PC-3 (cell line): ENCODE results near the gene ZNF14. TPM values are rescaled to one million over a fixed set of nuclear protein-coding genes. Genes with fewer than 3 reads are reported as not detected.

Experiments
- ATAC-seq: fragments of 200-7000 bp; cut with Tn5 transposase; 2 replicates; pipeline ENCODE4 v1.9.1; 2020; ENCODE audit warnings: mild to moderate bottlenecking, moderate library complexity
- BruUV-seq: library from RNA; stranded (reverse); fragments of 400-500 nt; replicated peaks from 2 replicates; lab custom pipeline; 2021; lab: Mats Ljungman, UMichigan
- CTCF ChIA-PET: fragments of 300-600 bp; sonication (Branson Sonifier 250); formaldehyde crosslinking; loops from one replicate; lab custom pipeline; 2022; ENCODE audit warnings: antibody characterized with exemption; lab: Charles Lee
- POLR2A ChIA-PET: fragments of 300-600 bp; sonication (Branson Sonifier 250); formaldehyde crosslinking; loops from one replicate; lab custom pipeline; 2022; ENCODE audit warnings: antibody characterized with exemption; ENCODE audit not compliant: unreplicated experiment; lab: Charles Lee
- DNase-seq: peaks from one replicate; pipeline ENCODE4 v3.0.0-alpha.2; 2015
- H2AFZ ChIP-seq: fragments of 300-600 bp; sonication (generic); 2 replicates; pipeline ENCODE4 v1.6.0; 2016; ENCODE audit warnings: antibody characterized with exemption, low read length
- H3F3A ChIP-seq: fragments of 300-600 bp; sonication (generic); one replicate; pipeline ENCODE4 v1.6.0; 2017; ENCODE audit warnings: antibody characterized with exemption, low read length, control low read depth, mild to moderate bottlenecking; ENCODE audit not compliant: unreplicated experiment
- H3K27ac ChIP-seq: fragments of 300-600 bp; sonication (generic); 2 replicates; pipeline ENCODE4 v1.5.1; 2016; ENCODE audit warnings: mild to moderate bottlenecking, low read length
- H3K27me3 ChIP-seq: fragments of 300-600 bp; sonication (generic); 2 replicates; pipeline ENCODE4 v1.6.1; 2016; ENCODE audit warnings: low read length, mixed read lengths
- H3K36me3 ChIP-seq: fragments of 300-600 bp; sonication (generic); 2 replicates; pipeline ENCODE4 v1.6.1; 2016; ENCODE audit warnings: low read depth, mixed run types, low read length, mixed read lengths
- H3K4me1 ChIP-seq: fragments of 300-600 bp; sonication (generic); 2 replicates; pipeline ENCODE4 v1.5.1; 2016; ENCODE audit warnings: low read length; ENCODE audit not compliant: insufficient read depth
- H3K4me2 ChIP-seq: fragments of 300-600 bp; sonication (generic); 2 replicates; pipeline ENCODE4 v1.6.0; 2016; ENCODE audit warnings: low read length
- H3K4me3 ChIP-seq: fragments of 300-600 bp; sonication (generic); 2 replicates; pipeline ENCODE4 v1.5.1; 2016; ENCODE audit warnings: mild to moderate bottlenecking, low read length, mixed read lengths
- H3K79me2 ChIP-seq: fragments of 300-600 bp; sonication (generic); 2 replicates; pipeline ENCODE4 v1.6.1; 2017; ENCODE audit warnings: low read length, mixed read lengths
- H3K9ac ChIP-seq: fragments of 300-600 bp; sonication (generic); 2 replicates; pipeline ENCODE4 v1.6.0; 2016; ENCODE audit warnings: mild to moderate bottlenecking, low read length
- H3K9me2 ChIP-seq: fragments of 300-600 bp; sonication (generic); replicated peaks from 2 replicates; pipeline ENCODE4 v1.6.1; 2016; ENCODE audit warnings: mixed run types, low read length, mixed read lengths
- H3K9me3 ChIP-seq: fragments of 300-600 bp; sonication (generic); 2 replicates; pipeline ENCODE4 v1.6.1; 2016; ENCODE audit warnings: low read length, mixed read lengths
- H4K20me1 ChIP-seq: fragments of 300-600 bp; sonication (generic); 2 replicates; pipeline ENCODE4 v1.6.1; 2016; ENCODE audit warnings: low read length, mixed read lengths
- EZH2 ChIP-seq: fragments of 300-600 bp; sonication (generic); IDR thresholded peaks from one replicate; pipeline ENCODE4 v1.6.1; 2017; ENCODE audit warnings: antibody characterized with exemption, mild to moderate bottlenecking, low read length; ENCODE audit not compliant: unreplicated experiment
- EZH2phosphoT487 ChIP-seq: fragments of 300-600 bp; sonication (generic); IDR thresholded peaks from 2 replicates; pipeline ENCODE4 v1.6.1; 2018; ENCODE audit warnings: mild to moderate bottlenecking, antibody characterized with exemption, low read length, borderline replicate concordance
- intact Hi-C: fragments of 100-400 bp; cut with micrococcal nuclease; formaldehyde crosslinking; loops from 2 replicates; pipeline ENCODE4 v1.9.0; 2023
- total RNA-seq: library from RNA; depleted of rRNA; stranded (reverse); fragments of >200 nt; gene quantifications from 2 replicates; pipeline ENCODE4 v1.2.3, GENCODE V29; 2014
- TF ChIP-seq, protein P1 (sequence below): fragments of 300-600 bp; sonication (generic); conservative IDR thresholded peaks from 2 replicates; pipeline ENCODE4 v1.5.1; 2017; ENCODE audit warnings: antibody characterized with exemption, low read depth, mild to moderate bottlenecking, low read length

ZNF14 gene
- total RNA-seq, 1 experiment from 2014 or later, result 3.0 TPM

DNA sequence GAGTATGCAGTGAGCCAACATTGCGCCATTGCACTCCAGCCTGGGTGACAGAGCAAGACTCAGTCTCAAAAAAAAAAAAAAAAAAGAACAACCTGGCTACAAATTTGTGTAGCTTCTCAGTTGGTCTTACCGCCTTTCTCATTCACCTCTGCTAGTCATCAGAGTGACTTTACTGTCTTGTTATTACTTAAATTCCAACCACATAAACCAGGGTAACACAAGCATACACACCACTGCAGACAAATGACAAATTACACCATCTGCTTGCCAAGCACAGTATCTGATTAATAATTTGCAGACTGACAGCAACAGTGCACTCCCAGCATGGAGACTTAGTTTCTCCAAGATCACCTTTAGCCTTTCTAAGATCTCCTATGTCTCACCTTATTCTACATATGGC is 11.0 kb downstream of the ZNF14 start:
- peaks cover 39% of the 10 kb centered on the region for H3K79me2 ChIP-seq
- CTCF ChIA-PET, result no interaction called here

DNA sequence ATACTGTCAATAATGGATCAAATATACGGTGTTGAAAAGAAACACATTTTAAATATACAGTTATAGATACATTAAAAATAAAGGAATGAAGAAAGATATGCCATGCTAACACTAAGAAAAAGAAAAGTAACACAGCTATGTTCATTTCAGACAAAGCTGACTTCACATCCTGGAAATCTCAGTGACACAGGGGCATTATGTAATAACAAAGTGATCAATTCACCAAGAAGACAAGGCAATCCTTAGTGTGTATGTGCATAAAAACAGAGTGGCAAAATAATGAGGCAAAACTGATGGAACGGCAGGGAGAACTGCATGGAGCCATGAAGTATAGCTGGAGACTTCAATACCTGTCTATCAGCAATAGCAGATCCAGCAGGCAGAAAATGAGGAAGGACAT is 13.1 kb downstream of the ZNF14 start:
- Histone ChIP-seq H3K4me1 (no peaks in the 10 kb centered on the region), H2AFZ (no peak overlapping the region), H3K4me3 (no peak overlapping the region), H3F3A (no peaks in the 10 kb centered on the region), H4K20me1 (no peaks in the 10 kb centered on the region), H3K27me3 (no peaks in the 10 kb centered on the region), H3K79me2 (peaks cover 42% of the 10 kb centered on the region), H3K9ac (no peak overlapping the region), H3K9me3 (peaks cover 55% of the 10 kb centered on the region), H3K9me2 (no peaks in the 10 kb centered on the region), H3K36me3 (peaks cover 66% of the 10 kb centered on the region), H3K27ac (no peak overlapping the region), H3K4me2 (no peak overlapping the region)
- TF ChIP-seq EZH2, result no peak
- no peak for TF ChIP-seq EZH2phosphoT487
- TF ChIP-seq, protein P1, sequence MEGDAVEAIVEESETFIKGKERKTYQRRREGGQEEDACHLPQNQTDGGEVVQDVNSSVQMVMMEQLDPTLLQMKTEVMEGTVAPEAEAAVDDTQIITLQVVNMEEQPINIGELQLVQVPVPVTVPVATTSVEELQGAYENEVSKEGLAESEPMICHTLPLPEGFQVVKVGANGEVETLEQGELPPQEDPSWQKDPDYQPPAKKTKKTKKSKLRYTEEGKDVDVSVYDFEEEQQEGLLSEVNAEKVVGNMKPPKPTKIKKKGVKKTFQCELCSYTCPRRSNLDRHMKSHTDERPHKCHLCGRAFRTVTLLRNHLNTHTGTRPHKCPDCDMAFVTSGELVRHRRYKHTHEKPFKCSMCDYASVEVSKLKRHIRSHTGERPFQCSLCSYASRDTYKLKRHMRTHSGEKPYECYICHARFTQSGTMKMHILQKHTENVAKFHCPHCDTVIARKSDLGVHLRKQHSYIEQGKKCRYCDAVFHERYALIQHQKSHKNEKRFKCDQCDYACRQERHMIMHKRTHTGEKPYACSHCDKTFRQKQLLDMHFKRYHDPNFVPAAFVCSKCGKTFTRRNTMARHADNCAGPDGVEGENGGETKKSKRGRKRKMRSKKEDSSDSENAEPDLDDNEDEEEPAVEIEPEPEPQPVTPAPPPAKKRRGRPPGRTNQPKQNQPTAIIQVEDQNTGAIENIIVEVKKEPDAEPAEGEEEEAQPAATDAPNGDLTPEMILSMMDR, result no peak
- ChIA-PET POLR2A (no interaction called here), CTCF (no interaction called here)
- DNase-seq (no peak), ATAC-seq (no peak)
- no TSS peak for BruUV-seq
- intact Hi-C loops, result loop anchor here (10.0 kb wide), 1 partner anchor 145 kb away; the partner anchor contains the start of gene ZNF253

More for the DNA sequence above, 11.0 kb downstream of the ZNF14 start:
- H3K4me1 ChIP-seq, result no peaks in the 10 kb centered on the region
- no peak for DNase-seq
- no TSS peak for BruUV-seq
- TF ChIP-seq, protein P1, result no peak
- TF ChIP-seq EZH2phosphoT487 (no peak), EZH2 (no peak)
- H3K9me2 ChIP-seq, result no peaks in the 10 kb centered on the region
- no peak overlapping the region for H3K27ac ChIP-seq
- no peak overlapping the region for H2AFZ ChIP-seq
- no peaks in the 10 kb centered on the region for H3F3A ChIP-seq
- H3K4me2 ChIP-seq, result no peak overlapping the region
- peaks cover 48% of the 10 kb centered on the region for H3K36me3 ChIP-seq
- intact Hi-C loops, result loop anchor here (10.0 kb wide), 1 partner anchor 143 kb away; the partner anchor contains the start of gene ZNF253
- no peak overlapping the region for H3K9ac ChIP-seq
- no peaks in the 10 kb centered on the region for H3K27me3 ChIP-seq
- no peaks in the 10 kb centered on the region for H4K20me1 ChIP-seq
- no peak for ATAC-seq
- H3K4me3 ChIP-seq, result no peak overlapping the region
- peaks cover 43% of the 10 kb centered on the region for H3K9me3 ChIP-seq
- POLR2A ChIA-PET, result no interaction called here

DNA sequence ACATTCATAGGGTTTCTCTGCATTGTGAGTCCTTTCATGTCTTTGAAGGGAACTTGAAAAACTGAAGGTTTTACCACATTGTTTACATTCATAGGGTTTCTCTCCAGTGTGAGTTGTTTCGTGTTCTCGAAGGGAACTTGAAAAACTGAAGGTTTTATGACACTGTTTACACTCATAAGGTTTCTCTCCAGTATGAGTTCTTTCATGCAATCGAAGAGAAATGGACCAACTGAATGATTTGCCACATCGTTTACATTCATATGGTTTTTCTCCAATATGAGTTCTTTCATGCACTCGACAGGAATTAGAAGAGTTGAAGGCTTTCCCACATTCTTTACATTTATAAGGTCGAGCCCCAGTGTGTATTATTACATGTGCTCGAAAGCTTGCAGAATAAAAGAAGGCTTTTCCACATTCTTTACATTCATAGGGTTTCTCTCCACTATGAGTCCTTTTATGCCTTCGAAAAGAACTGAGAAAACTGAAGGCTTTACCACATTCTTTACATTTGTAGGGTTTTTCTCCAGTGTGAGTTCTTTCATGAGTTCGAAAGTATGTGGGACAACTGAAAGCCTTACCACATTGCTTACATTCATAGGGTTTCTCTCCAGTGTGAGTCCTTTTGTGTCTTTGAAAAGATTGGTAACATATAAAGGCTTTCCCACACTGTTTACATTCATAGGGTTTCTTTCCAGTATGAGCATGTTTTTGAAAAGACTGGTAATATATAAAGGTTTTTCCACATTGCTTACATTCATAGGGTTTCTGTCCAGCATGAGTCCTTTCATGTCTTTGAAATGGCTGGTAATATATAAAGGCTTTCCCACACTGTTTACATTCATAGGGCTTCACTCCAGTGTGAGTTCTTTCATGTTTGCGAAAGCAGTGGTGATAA is 20.7 kb downstream of the ZNF14 start:
- H3K9ac ChIP-seq, result no peak overlapping the region
- H3K79me2 ChIP-seq, result peaks cover 5% of the 10 kb centered on the region
- H3K4me3 ChIP-seq, result peak overlapping the region; percentile 30; the same call in 1 of the 2 replicates
- no peak for ATAC-seq
- no peaks in the 10 kb centered on the region for H3K27me3 ChIP-seq
- H3K9me3 ChIP-seq, result peaks cover 82% of the 10 kb centered on the region
- CTCF ChIA-PET, result no interaction called here
- H3F3A ChIP-seq, result no peaks in the 10 kb centered on the region
- H2AFZ ChIP-seq, result no peak overlapping the region
- DNase-seq, result no peak
- no peak overlapping the region for H3K4me2 ChIP-seq
- peaks cover 95% of the 10 kb centered on the region for H3K36me3 ChIP-seq
- H3K9me2 ChIP-seq, result no peaks in the 10 kb centered on the region
- TF ChIP-seq EZH2phosphoT487 (no peak), EZH2 (no peak)
- TF ChIP-seq, protein P1, result no peak
- H4K20me1 ChIP-seq, result no peaks in the 10 kb centered on the region
- no peak overlapping the region for H3K27ac ChIP-seq
- POLR2A ChIA-PET, result no interaction called here
- no peaks in the 10 kb centered on the region for H3K4me1 ChIP-seq
- intact Hi-C loops, result no loop called here
- TSS peak; percentile 9 for BruUV-seq
